Right renal pelvis (tissue), 4 donors: ENCODE results near the gene UNC13A. TPM values are rescaled to one million over a fixed set of nuclear protein-coding genes. Genes with fewer than 3 reads are reported as not detected.

Experiments used
- polyA plus RNA-seq, 4 donors: library from polyadenylated mRNA; unstranded; fragments of 120-200 nt; gene quantifications; one replicate each; pipeline ENCODE4 v1.2.1, GENCODE V29; 2013; ENCODE audit not compliant: insufficient read length in 4 of 4

Gene UNC13A
- polyA plus RNA-seq, 4 donors = 0.12 to 0.42 (median 0.24) TPM

Other genes starting within 250 kb of the UNC13A start
- gene TMEM221, start 239.7 kb downstream of the UNC13A start, polyA plus RNA-seq = 1 to 10 TPM; 2.2 to 3.5 (median 2.8) TPM
- gene NXNL1, start 227.4 kb downstream of the UNC13A start, polyA plus RNA-seq = under 1 TPM in 2 of 4 donors, not detected in 2; 0.12 to 0.29 TPM
- gene SLC27A1, start 217.8 kb downstream of the UNC13A start, polyA plus RNA-seq = 10 to 100 TPM; 12.0 to 17.0 (median 13.3) TPM
- 10 to 100 TPM; 56.4 to 92.0 (median 60.8) TPM for gene PGLS, start 176.7 kb downstream of the UNC13A start, polyA plus RNA-seq
- 10 to 100 TPM; 46.6 to 49.6 (median 48.2) TPM for gene COLGALT1, start 132.7 kb downstream of the UNC13A start, polyA plus RNA-seq
- 10 to 100 TPM; 32.2 to 44.4 (median 35.3) TPM for gene MAP1S, start 31.1 kb upstream of the UNC13A start, polyA plus RNA-seq
- 1 to 10 TPM; 1.6 to 3.4 (median 2.0) TPM for gene FCHO1, start 63.1 kb upstream of the UNC13A start, polyA plus RNA-seq
- 10 to 100 TPM in 1 of 4 donors, 1 to 10 TPM in 3; 3.9 to 13.5 (median 7.2) TPM for gene B3GNT3, start 106.8 kb upstream of the UNC13A start, polyA plus RNA-seq
- gene INSL3, start 133.2 kb upstream of the UNC13A start, polyA plus RNA-seq = under 1 TPM in 3 of 4 donors, not detected in 1; 0.19 to 0.54 (median 0.22) TPM
- 1 to 10 TPM; 2.1 to 3.6 (median 3.0) TPM for gene JAK3, start 159.6 kb upstream of the UNC13A start, polyA plus RNA-seq
- 1,000 to 10,000 TPM in 1 of 4 donors, 100 to 1,000 TPM in 3; 830 to 1,276 (median 861) TPM for gene RPL18A, start 171.6 kb upstream of the UNC13A start, polyA plus RNA-seq
- under 1 TPM in 3 of 4 donors, not detected in 1; 0.04 to 0.06 (median 0.05) TPM for gene SLC5A5, start 183.6 kb upstream of the UNC13A start, polyA plus RNA-seq
- gene CCDC124, start 244.7 kb upstream of the UNC13A start, polyA plus RNA-seq = 10 to 100 TPM; 50.8 to 96.8 (median 54.8) TPM